ENCODE data around the gene CLCN6. TPM values are rescaled to one million over a fixed set of nuclear protein-coding genes. Genes with fewer than 3 reads are reported as not detected.

Gene CLCN6
- total and polyA plus RNA-seq, 2 experiments from 2014 or later: 14.1 to 23.6 TPM

- Histone ChIP-seq H3K4me1 (ENCODE audit: insufficient read depth) (no peaks in the 10 kb centered on the region), H3K4me2 (no peak overlapping the region), H3K9me2 (replicated peaks; ENCODE audit: insufficient read depth) (no peaks in the 10 kb centered on the region), H3K27ac (no peak overlapping the region), H3K79me2 (no peaks in the 10 kb centered on the region), H3K4me3 (no peak overlapping the region), H2AFZ (no peak overlapping the region), H4K20me1 (ENCODE audit: insufficient read depth, poor library complexity, severe bottlenecking) (no peaks in the 10 kb centered on the region), H3K9me3 (ENCODE audit: low read depth) (no peaks in the 10 kb centered on the region), H3K36me3 (replicated peaks; ENCODE audit: insufficient read depth, low read depth) (no peaks in the 10 kb centered on the region), H3K27me3 (peaks cover 18% of the 10 kb centered on the region)
- 92% methylated on average over 19 of the region's 19 CpGs for WGBS (ENCODE audit: low lambda C conversion rate, missing lambda C conversion rate)
- DNase-seq (ENCODE audit: low spot score): peak; percentile 3
- TF ChIP-seq EZH2phosphoT487 (IDR thresholded peaks at IDR 0.05; ENCODE audit: low read depth, severe bottlenecking, unreplicated experiment): no peak
- TF ChIP-seq, protein P1, sequence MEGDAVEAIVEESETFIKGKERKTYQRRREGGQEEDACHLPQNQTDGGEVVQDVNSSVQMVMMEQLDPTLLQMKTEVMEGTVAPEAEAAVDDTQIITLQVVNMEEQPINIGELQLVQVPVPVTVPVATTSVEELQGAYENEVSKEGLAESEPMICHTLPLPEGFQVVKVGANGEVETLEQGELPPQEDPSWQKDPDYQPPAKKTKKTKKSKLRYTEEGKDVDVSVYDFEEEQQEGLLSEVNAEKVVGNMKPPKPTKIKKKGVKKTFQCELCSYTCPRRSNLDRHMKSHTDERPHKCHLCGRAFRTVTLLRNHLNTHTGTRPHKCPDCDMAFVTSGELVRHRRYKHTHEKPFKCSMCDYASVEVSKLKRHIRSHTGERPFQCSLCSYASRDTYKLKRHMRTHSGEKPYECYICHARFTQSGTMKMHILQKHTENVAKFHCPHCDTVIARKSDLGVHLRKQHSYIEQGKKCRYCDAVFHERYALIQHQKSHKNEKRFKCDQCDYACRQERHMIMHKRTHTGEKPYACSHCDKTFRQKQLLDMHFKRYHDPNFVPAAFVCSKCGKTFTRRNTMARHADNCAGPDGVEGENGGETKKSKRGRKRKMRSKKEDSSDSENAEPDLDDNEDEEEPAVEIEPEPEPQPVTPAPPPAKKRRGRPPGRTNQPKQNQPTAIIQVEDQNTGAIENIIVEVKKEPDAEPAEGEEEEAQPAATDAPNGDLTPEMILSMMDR (IDR thresholded peaks at IDR 0.05; ENCODE audit: poor library complexity): no peak
- TF ChIP-seq EZH2 (IDR thresholded peaks at IDR 0.05; ENCODE audit: borderline replicate concordance): no peak
Measured at GRCh38 chr1:11765661-11766428, 40.1 kb upstream of the CLCN6 start.

DNA sequence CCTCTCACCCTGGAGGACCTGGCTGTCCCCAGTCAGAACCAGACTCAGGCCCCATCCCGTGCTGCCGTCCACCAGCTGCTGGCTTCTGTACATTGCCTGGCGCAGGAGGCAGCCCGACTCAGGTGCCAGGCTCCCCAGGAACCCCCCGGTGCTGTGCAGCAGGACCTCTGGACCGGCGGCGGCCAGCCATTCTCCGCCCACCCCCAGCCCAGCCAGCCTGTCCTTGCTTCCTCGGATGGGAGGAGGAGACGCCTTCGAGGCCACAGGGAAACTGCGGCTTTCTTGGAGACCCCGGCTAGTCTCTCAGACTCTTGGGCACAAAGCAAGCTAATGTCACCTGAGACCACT, 39.6 kb upstream of the CLCN6 start:
- whole genome bisulfite sequencing (ENCODE audit: low lambda C conversion rate, missing lambda C conversion rate): 91% methylated on average over 14 of the region's 14 CpGs
- Histone ChIP-seq H3K9me2 (replicated peaks; ENCODE audit: insufficient read depth) (no peaks in the 10 kb centered on the region), H3K27me3 (peaks cover 13% of the 10 kb centered on the region), H2AFZ (no peak overlapping the region), H3K4me3 (no peak overlapping the region), H3K36me3 (replicated peaks; ENCODE audit: insufficient read depth, low read depth) (no peaks in the 10 kb centered on the region), H3K27ac (no peak overlapping the region), H3K9me3 (ENCODE audit: low read depth) (no peaks in the 10 kb centered on the region), H4K20me1 (ENCODE audit: insufficient read depth, poor library complexity, severe bottlenecking) (no peaks in the 10 kb centered on the region), H3K79me2 (no peaks in the 10 kb centered on the region), H3K4me2 (no peak overlapping the region), H3K4me1 (ENCODE audit: insufficient read depth) (no peaks in the 10 kb centered on the region)
- DNase-seq (ENCODE audit: low spot score): peak; percentile 1
- no peak for TF ChIP-seq EZH2 (IDR thresholded peaks at IDR 0.05; ENCODE audit: borderline replicate concordance)
- no peak for TF ChIP-seq EZH2phosphoT487 (IDR thresholded peaks at IDR 0.05; ENCODE audit: low read depth, severe bottlenecking, unreplicated experiment)
- TF ChIP-seq, protein P1 (IDR thresholded peaks at IDR 0.05; ENCODE audit: poor library complexity): no peak

DNA sequence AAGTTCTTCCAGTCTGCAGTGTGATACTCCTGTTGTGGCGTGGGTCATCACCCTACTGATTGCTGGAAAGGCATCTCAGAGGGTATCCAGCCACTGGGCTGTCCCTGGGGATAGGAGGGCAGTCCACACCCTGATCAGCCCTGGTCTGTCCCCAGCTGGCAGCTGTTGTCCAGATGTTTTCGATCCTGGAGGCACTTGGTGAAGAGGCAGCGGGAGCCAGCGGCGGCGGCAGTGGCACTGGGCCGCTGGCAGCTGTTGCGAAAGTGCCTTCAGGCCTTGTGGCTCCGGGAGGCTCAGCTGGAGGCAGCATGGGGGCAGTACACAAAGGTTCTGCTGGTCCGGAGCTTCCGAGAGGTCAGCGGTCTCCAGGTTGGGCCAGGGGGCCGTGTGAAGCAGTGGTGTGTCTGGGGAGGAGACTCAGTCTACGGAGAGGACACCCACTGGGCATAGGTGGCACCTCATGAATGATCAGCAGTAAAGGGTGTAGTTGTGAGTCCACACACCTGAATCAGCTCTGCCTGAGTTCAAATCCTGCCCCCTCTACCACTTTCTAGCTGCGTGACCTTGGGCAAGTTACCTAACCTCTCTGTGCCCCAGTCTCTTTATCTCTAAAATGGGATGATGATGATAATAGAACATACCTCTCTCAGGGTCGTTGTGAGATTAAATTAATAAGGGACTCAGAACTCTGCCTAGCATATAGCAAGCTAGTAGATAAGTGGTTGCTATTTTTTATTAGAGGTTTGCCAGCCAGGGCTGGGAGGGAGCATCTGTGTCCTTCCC, 37.9 kb upstream of the CLCN6 start:
- no peaks in the 10 kb centered on the region for H3K9me3 ChIP-seq (ENCODE audit: low read depth)
- H4K20me1 ChIP-seq (ENCODE audit: insufficient read depth, poor library complexity, severe bottlenecking): no peaks in the 10 kb centered on the region
- peak; percentile 2 for DNase-seq (ENCODE audit: low spot score)
- H3K36me3 ChIP-seq (replicated peaks; ENCODE audit: insufficient read depth, low read depth): no peaks in the 10 kb centered on the region
- H3K27me3 ChIP-seq: no peaks in the 10 kb centered on the region
- no peaks in the 10 kb centered on the region for H3K9me2 ChIP-seq (replicated peaks; ENCODE audit: insufficient read depth)
- no peaks in the 10 kb centered on the region for H3K4me1 ChIP-seq (ENCODE audit: insufficient read depth)
- no peak overlapping the region for H2AFZ ChIP-seq
- WGBS (ENCODE audit: low lambda C conversion rate, missing lambda C conversion rate): 68% methylated on average over 16 of the region's 16 CpGs
- no peak overlapping the region for H3K4me2 ChIP-seq
- TF ChIP-seq, protein P1 (IDR thresholded peaks at IDR 0.05; ENCODE audit: poor library complexity): no peak
- TF ChIP-seq EZH2 (IDR thresholded peaks at IDR 0.05; ENCODE audit: borderline replicate concordance): no peak
- no peak for TF ChIP-seq EZH2phosphoT487 (IDR thresholded peaks at IDR 0.05; ENCODE audit: low read depth, severe bottlenecking, unreplicated experiment)
- H3K4me3 ChIP-seq: no peak overlapping the region
- no peak overlapping the region for H3K27ac ChIP-seq
- no peaks in the 10 kb centered on the region for H3K79me2 ChIP-seq
